Activated CD4-positive, alpha-beta T cell treated with anti-CD3 and anti-CD28 coated beads, Interleukin-2, amount 10 ng/mL, durations not matched to agents 24 days and 14 days (primary cell): ENCODE measurements around the gene KLHL14. TPM values are rescaled to one million over a fixed set of nuclear protein-coding genes. Genes with fewer than 3 reads are reported as not detected.

ENCODE experiments used
- DNase-seq: peaks from one replicate; pipeline ENCODE4 v3.0.0; 2022
- H3K27ac Mint-ChIP-seq: one replicate; pipeline ENCODE4 v1.8.0; 2022; ENCODE audit warnings: mild to moderate bottlenecking, mixed read lengths
- H3K27me3 Mint-ChIP-seq: one replicate; pipeline ENCODE4 v1.8.0; 2022; ENCODE audit warnings: mixed read lengths
- H3K36me3 Mint-ChIP-seq: one replicate; pipeline ENCODE4 v1.8.0; 2022; ENCODE audit warnings: low read depth, mild to moderate bottlenecking, mixed read lengths
- H3K4me1 Mint-ChIP-seq: one replicate; pipeline ENCODE4 v1.8.0; 2021; ENCODE audit warnings: mixed read lengths
- H3K4me3 Mint-ChIP-seq: one replicate; pipeline ENCODE4 v1.8.0; 2022; ENCODE audit warnings: mild to moderate bottlenecking, moderate library complexity, mixed read lengths
- H3K9me3 Mint-ChIP-seq: one replicate; pipeline ENCODE4 v1.8.0; 2021; ENCODE audit warnings: mixed read lengths
- intact Hi-C: fragments of 100-400 bp; cut with micrococcal nuclease; formaldehyde crosslinking; loops from one replicate; pipeline ENCODE4 v1.15.1; 2023
- total RNA-seq: library from RNA; stranded (reverse); gene quantifications from 2 replicates; pipeline ENCODE4 v1.2.3, GENCODE V29; 2022

The KLHL14 gene
- total RNA-seq, 1 donor from 2014 or later: not detected

DNA sequence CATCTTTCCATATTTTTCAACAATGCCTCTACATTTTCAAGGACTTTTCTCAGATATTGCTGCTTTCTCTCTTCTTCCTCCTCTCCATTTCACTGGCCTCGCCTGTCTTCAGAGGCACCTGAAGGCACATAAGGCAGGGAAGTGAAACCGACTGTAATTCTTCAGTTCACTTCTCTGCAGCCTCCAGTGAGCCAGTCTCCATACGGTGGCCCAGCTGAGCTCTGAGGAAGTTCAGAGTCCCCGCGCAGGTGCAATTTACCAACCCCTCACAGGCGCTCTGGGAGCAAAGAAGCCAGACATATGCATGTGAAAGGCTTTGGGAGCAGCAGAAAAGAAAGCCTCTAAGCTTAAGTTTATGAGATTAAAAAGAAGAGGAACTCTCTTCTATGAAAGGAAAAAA is 12.4 kb downstream of the KLHL14 start:
- no peaks in the 10 kb centered on the region for H3K9me3 Mint-ChIP-seq
- no peaks in the 10 kb centered on the region for H3K4me1 Mint-ChIP-seq
- DNase-seq: no peak
- no peak overlapping the region for H3K4me3 Mint-ChIP-seq
- intact Hi-C loops: no loop called here
- H3K27ac Mint-ChIP-seq: no peak overlapping the region
- H3K36me3 Mint-ChIP-seq: no peaks in the 10 kb centered on the region
- no peaks in the 10 kb centered on the region for H3K27me3 Mint-ChIP-seq

DNA sequence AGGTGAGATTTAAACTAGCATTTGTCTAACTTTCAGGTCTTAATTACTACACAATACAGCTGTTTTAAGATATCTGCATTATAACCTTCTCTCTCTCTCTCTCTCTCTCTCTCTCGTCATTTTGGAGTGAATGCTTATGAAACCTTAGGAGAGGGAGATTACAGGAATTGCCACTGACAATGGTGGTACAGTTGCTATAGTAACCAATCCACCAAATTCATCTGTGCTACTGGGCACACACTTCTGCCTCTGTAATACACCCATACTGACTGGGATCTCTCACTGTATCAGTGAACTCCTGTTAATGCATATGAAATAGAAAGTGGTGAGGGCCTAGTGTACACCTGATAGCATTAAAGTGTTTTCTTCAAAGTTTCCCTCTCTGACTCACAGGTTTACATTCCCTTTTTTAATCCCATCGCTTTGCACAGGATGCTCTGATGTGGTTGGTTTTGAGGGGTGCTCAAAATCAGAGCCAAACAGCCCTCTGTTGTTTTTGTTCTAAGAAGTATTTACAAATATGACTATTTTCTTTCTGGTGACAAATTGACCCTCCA is 13.1 kb downstream of the KLHL14 start:
- intact Hi-C loops: no loop called here
- no peaks in the 10 kb centered on the region for H3K36me3 Mint-ChIP-seq
- no peaks in the 10 kb centered on the region for H3K9me3 Mint-ChIP-seq
- no peaks in the 10 kb centered on the region for H3K27me3 Mint-ChIP-seq
- no peak for DNase-seq
- no peaks in the 10 kb centered on the region for H3K4me1 Mint-ChIP-seq
- no peak overlapping the region for H3K4me3 Mint-ChIP-seq
- no peak overlapping the region for H3K27ac Mint-ChIP-seq

DNA sequence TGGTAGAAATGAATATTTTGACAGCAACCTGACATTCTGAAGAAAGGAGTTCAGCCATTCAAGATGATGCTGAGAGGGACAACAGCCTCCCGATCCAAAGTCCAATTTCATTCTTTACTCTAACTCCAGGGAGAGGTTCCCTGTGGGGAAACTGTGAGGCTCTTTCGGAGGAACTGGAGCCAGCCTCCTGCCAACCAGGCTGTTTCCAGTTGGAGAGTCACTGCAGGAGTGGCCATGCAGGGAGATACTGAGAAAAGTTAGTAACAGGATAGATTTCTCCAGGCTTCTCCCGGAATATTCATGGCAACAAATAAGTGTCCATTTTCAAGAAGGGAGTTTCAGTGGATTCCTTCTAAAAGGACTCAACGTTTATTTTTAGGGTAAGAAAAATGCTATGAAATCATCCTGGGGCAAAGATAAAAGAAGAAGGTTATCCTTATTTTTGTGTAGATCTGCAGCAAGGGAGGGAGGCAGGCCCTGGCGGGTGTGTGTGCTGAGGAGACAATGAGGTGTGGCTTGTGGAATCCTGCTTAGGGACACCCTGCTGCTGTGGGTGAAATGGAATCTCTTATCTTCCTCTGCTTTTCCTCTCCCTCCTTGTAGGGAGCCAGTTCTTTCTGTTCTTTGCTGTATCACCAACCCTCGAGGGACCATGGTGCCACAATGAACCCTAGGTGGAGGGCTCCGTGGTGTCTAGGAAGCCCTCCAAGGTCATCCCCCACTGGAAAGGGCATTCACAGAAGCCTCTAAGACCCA is 18.1 kb downstream of the KLHL14 start:
- H3K27ac Mint-ChIP-seq: no peak overlapping the region
- no peaks in the 10 kb centered on the region for H3K27me3 Mint-ChIP-seq
- no peak for DNase-seq
- H3K36me3 Mint-ChIP-seq: no peaks in the 10 kb centered on the region
- no peak overlapping the region for H3K4me3 Mint-ChIP-seq
- H3K9me3 Mint-ChIP-seq: no peaks in the 10 kb centered on the region
- intact Hi-C loops: no loop called here
- no peaks in the 10 kb centered on the region for H3K4me1 Mint-ChIP-seq

DNA sequence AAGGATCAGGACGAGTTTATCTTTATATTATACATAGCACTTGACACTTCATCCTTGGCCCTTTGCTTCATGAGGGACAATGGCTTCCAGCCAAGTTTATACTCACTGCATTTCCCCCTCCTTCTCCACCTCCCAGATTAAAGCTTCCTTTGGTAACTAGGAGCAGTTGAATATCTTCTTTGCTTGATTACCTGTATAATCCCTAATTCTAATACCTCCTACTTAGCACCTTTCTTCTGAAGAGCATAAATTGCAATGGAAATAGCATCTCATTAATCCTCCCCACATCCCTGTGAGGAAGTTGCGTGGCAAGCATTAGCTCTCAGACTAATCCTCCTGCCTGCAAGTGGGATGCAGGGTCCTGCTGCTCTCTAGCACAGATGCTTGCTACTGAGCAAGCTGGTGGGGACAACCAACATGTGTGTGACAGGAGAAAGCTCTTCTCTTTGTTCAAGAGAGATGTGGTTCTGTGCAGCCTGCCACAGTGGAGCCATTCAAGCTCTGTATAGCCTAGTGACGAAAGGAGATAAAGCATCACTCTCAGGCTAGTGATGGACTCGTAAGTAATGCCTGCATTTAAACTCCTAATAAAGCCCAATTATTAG is 19.1 kb downstream of the KLHL14 start:
- Mint-ChIP-seq H3K4me3 (no peak overlapping the region), H3K36me3 (no peaks in the 10 kb centered on the region), H3K9me3 (no peaks in the 10 kb centered on the region), H3K4me1 (no peaks in the 10 kb centered on the region), H3K27me3 (no peaks in the 10 kb centered on the region), H3K27ac (no peak overlapping the region)
- DNase-seq: no peak
- intact Hi-C loops: no loop called here

DNA sequence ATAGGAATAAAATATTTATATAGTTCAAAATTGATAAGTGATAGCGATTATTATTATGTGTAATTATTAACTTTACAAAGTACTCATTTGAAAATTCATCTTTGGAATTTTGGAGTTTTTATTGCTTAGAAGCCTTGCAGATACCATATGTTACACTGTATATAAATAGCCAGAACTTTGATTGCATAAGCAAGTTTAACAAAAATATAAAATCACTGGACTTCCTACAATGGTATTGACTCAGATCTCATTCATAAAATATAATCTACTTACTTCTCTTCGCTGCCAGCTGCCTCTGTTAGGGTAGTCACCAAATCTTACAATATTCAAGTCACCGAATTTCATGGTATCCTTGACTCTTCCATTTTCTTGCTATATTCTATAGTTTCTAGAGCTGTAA is 22.5 kb downstream of the KLHL14 start:
- DNase-seq: no peak
- H3K4me1 Mint-ChIP-seq: no peaks in the 10 kb centered on the region
- H3K4me3 Mint-ChIP-seq: no peak overlapping the region
- no peaks in the 10 kb centered on the region for H3K9me3 Mint-ChIP-seq
- intact Hi-C loops: no loop called here
- no peaks in the 10 kb centered on the region for H3K36me3 Mint-ChIP-seq
- no peak overlapping the region for H3K27ac Mint-ChIP-seq
- no peaks in the 10 kb centered on the region for H3K27me3 Mint-ChIP-seq

DNA sequence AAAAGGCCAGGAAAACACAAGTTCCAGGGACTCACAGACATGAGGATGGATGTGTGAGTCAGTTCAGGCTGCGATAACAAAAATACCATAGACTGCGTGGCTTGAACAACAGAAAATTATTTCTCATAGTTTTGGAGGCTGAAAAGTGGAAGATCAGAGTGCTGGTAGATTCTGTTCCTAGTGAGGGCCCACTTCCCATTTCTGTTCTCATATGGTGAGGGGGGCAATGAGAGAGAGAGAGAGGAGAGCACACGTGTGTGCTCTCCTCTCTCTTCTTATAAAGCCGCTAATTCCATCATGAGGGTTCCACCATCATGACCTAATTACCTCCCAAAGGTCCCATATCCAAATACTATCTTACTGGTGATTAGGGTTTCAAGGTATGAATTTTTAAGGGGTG is 23.0 kb downstream of the KLHL14 start:
- Mint-ChIP-seq H3K4me3 (no peak overlapping the region), H3K27ac (no peak overlapping the region), H3K27me3 (no peaks in the 10 kb centered on the region), H3K9me3 (no peaks in the 10 kb centered on the region), H3K4me1 (no peaks in the 10 kb centered on the region), H3K36me3 (no peaks in the 10 kb centered on the region)
- no peak for DNase-seq
- intact Hi-C loops: no loop called here

DNA sequence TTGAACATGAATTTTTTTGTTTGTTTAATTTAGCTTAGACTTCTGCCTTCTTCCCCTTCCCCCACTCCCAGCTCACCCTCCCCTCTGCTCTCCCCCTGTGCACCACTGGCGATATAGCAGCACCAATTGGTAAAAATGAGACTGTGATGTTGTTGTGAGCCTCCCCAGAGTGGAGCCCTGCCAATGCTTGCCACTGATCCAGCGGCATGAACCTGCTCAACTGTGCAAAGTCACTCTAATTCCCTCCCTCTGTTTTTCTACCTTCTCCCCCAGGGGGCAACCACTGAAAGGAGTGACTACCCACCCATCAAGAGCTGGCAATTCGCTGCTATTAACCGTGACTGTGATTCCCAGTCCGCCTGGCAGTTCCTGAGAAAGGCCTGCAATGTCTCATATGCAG is 30.2 kb downstream of the KLHL14 start:
- H3K4me3 Mint-ChIP-seq: no peak overlapping the region
- H3K27ac Mint-ChIP-seq: no peak overlapping the region
- intact Hi-C loops: no loop called here
- H3K9me3 Mint-ChIP-seq: no peaks in the 10 kb centered on the region
- DNase-seq: no peak
- no peaks in the 10 kb centered on the region for H3K4me1 Mint-ChIP-seq
- H3K27me3 Mint-ChIP-seq: no peaks in the 10 kb centered on the region
- H3K36me3 Mint-ChIP-seq: no peaks in the 10 kb centered on the region

DNA sequence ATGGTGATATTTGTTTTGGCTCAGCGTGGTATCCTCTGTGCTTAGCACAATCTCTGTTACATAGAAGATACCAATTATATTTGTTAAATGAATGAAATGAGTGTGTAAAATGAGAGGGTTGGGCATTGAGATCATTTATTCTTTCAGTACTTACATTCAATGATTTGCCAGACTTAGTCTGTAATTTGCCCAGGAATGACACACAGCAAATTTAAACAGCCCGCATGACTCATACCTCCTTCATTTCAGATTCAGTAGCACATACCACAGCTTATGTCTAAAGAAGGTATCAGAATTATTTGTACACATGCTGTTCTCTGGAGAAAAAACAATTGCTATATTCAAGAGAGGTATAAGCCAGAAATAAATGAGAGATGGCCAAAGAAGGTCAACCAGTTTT is 37.0 kb downstream of the KLHL14 start:
- H3K27me3 Mint-ChIP-seq: no peaks in the 10 kb centered on the region

DNA sequence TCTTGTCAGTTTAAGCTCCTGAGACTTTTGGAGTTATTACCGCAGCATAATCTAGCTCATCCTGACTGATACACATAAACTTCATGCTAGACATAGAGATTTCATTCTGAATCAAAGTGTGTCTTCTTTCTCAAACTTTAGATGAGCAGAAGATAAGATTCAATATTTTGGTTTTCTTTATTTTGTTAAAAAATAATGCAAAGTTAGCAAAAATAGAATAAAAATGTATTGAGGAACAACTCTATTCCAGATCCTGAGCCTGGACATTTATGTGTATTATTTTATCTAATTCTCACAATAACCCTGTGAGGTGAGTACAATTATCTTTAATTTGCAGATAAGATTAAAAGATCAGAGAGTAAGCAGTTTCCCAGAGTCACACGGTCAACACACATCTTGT is 38.4 kb downstream of the KLHL14 start:
- Mint-ChIP-seq H3K4me1 (no peaks in the 10 kb centered on the region), H3K36me3 (no peaks in the 10 kb centered on the region)
- no peak for DNase-seq

More for the DNA sequence above, 37.0 kb downstream of the KLHL14 start:
- Mint-ChIP-seq H3K36me3 (no peaks in the 10 kb centered on the region), H3K27ac (no peak overlapping the region), H3K4me1 (no peaks in the 10 kb centered on the region), H3K4me3 (no peak overlapping the region), H3K9me3 (no peaks in the 10 kb centered on the region)
- DNase-seq: no peak
- intact Hi-C loops: no loop called here

DNA sequence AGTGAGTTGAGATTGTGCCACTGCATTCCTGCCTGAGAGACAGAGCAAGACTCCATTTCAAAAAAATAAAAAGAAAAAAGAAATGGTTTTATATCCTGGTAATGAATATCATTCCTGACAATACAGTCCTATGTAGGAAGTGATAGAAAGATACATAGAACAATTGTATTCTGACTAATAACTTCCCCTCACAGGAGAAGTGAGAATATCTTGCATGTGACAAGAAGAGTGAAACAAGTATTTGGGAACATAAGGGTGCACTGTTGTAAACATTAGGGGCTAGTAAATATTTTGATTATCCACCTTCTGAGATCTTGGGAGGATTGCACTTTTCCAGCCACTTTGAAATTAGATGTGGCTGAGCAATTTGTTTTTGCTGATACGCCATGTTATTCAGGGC is 40.7 kb downstream of the KLHL14 start:
- no peak for DNase-seq
- Mint-ChIP-seq H3K27me3 (peaks cover 4% of the 10 kb centered on the region), H3K27ac (no peak overlapping the region), H3K9me3 (no peaks in the 10 kb centered on the region), H3K4me3 (no peak overlapping the region), H3K36me3 (no peaks in the 10 kb centered on the region), H3K4me1 (no peaks in the 10 kb centered on the region)
- intact Hi-C loops: no loop called here

More for the DNA sequence above, 38.4 kb downstream of the KLHL14 start:
- Mint-ChIP-seq H3K9me3 (no peaks in the 10 kb centered on the region), H3K27me3 (no peaks in the 10 kb centered on the region), H3K27ac (no peak overlapping the region), H3K4me3 (no peak overlapping the region)
- intact Hi-C loops: no loop called here

DNA sequence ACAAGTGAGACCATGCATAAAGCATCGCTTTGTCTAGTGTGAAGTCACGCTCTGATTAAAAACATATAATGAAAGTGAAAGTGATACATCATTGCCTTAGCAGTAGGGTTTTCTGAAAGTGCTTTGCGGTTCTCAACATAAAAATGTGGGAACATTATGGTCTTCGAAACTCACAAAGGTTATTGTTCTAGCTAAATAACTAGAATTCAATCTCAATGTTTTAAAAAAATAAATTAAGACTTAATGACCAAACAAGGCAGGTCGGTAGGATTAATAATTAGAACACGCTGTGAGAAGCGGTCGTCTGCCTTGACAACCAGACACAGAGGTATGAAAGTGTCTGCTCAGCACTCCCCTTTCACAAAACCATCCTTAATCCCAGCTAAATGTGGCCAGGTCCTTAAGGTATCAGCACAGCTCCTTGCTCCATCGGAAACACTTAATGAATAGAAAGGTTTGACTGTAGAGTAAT is 42.2 kb downstream of the KLHL14 start:
- H3K27ac Mint-ChIP-seq: no peak overlapping the region
- DNase-seq: no peak
- H3K9me3 Mint-ChIP-seq: no peaks in the 10 kb centered on the region
- no peaks in the 10 kb centered on the region for H3K36me3 Mint-ChIP-seq
- H3K27me3 Mint-ChIP-seq: peaks cover 4% of the 10 kb centered on the region
- H3K4me3 Mint-ChIP-seq: peak overlapping the region; percentile 29
- no peaks in the 10 kb centered on the region for H3K4me1 Mint-ChIP-seq
- intact Hi-C loops: no loop called here

DNA sequence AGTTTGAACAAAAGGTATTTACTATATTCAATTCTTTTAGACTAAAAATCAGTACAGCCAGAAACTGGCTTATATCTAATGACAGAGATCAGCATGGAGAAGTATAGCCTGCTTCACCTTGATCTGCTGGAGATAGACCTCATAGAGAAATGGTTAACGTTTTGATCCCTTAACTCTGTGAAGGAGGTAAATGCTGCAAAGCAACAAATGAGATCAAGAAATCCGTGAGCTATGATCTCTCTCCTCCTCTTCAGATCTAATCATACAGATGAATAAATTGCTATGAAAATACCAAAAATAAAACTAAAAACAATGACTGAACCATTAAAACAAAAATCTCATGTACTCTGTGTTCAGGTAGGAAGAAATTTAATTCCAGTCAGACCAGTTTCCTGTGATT is 42.8 kb downstream of the KLHL14 start:
- Mint-ChIP-seq H3K9me3 (no peaks in the 10 kb centered on the region), H3K4me3 (peak overlapping the region; percentile 29), H3K4me1 (no peaks in the 10 kb centered on the region), H3K36me3 (no peaks in the 10 kb centered on the region), H3K27me3 (peaks cover 4% of the 10 kb centered on the region), H3K27ac (no peak overlapping the region)
- DNase-seq: no peak
- intact Hi-C loops: no loop called here

DNA sequence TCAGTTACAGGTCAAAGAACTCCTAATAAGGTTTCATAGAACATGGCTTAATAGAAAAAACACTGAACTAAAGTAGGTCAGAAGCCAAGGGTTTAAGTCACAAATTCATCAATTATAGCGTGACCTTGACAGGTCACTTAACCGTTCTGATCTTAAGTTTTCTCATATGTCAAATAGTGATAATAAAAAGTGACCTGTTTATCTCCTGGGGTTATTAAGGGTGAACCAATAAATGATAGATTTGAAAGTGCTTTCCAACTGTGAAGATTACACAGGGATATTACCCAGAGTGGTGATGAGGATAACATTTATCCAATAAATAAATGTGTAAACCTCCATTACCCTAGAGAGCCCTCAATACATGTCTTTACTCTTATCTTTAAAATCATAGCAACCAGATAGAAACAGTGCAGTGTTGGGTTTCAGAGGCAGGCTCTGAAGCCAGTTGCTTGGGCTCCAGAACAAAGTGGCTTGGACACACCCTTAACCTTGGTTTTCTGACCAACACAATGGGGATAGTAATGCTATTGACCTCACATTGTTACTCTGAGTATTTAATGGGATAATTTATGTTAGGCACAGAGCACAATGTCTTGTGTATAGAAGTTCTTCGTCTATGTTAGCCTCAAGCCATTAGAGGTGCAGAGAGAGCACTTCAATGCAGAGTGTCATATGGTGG is 48.6 kb downstream of the KLHL14 start:
- no peaks in the 10 kb centered on the region for H3K9me3 Mint-ChIP-seq
- intact Hi-C loops: no loop called here
- H3K36me3 Mint-ChIP-seq: no peaks in the 10 kb centered on the region
- H3K4me3 Mint-ChIP-seq: no peak overlapping the region
- DNase-seq: no peak
- peaks cover 4% of the 10 kb centered on the region for H3K27me3 Mint-ChIP-seq
- H3K27ac Mint-ChIP-seq: no peak overlapping the region
- H3K4me1 Mint-ChIP-seq: no peaks in the 10 kb centered on the region

DNA sequence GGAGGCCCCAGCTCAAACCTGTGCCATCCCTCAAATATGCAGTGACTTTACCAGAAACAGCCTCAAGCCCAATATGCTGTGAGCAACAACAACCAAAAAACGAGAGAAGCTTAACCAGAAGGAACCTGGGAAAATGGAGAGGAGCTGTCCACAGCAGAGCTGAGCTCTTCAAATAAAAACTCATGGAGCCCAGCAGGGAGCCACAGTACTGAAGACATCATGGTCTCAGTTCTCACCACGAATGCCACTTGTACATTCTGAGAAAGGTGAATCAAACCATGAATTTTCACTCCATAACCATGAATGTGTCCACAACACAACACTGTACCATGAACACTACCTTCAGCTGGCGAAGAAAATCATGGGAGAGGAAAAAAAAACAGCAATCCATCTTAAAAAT is 50.5 kb downstream of the KLHL14 start:
- H3K4me1 Mint-ChIP-seq: no peaks in the 10 kb centered on the region
- H3K27me3 Mint-ChIP-seq: no peaks in the 10 kb centered on the region
- intact Hi-C loops: no loop called here
- DNase-seq: no peak
- no peaks in the 10 kb centered on the region for H3K9me3 Mint-ChIP-seq
- no peak overlapping the region for H3K4me3 Mint-ChIP-seq
- H3K36me3 Mint-ChIP-seq: no peaks in the 10 kb centered on the region
- no peak overlapping the region for H3K27ac Mint-ChIP-seq
